K562 (cell line): Measurements from ENCODE around the gene SIGLEC15. TPM values are rescaled to one million over a fixed set of nuclear protein-coding genes. Genes with fewer than 3 reads are reported as not detected.

ENCODE experiments used
- ATAC-seq: fragments of 200-7000 bp; cut with Tn5 transposase; 3 replicates; pipeline ENCODE4 v1.9.1; 2020; ENCODE audit warnings: moderate library complexity
- BruUV-seq: library from RNA; stranded (reverse); fragments of 400-500 nt; replicated peaks from 2 replicates; lab custom pipeline; 2021; lab: Mats Ljungman, UMichigan
- CTCF ChIA-PET: fragments of 300-600 bp; formaldehyde crosslinking; extraction: SDS; loops from one replicate; lab custom pipeline; 2021; ENCODE audit warnings: low intra/inter-chr PET ratio; lab: Yijun Ruan, JAX
- POLR2A ChIA-PET: fragments of 300-600, 350-650 bp; sonication (Branson Sonifier 250); formaldehyde crosslinking; extraction: SDS; loops from one replicate; lab custom pipeline; 2021; ENCODE audit warnings: antibody characterized with exemption, inconsistent platforms; lab: Yijun Ruan, JAX
- DNase-seq, 4 experiments: peaks; one replicate each; pipeline versions ENCODE4 v3.0.0 to v3.0.0-alpha.2; 2011 to 2018; ENCODE audit warnings: low spot score in 3 of 4, mixed read lengths in 3 of 4; ENCODE audit errors: extremely low read depth in 1 of 4
- FAIRE-seq: peaks from 2 replicates; lab custom pipeline; 2011; peaks lifted over from hg19 to GRCh38; lab: Jason Lieb, UNC
- H2AFZ ChIP-seq: 2 replicates; pipeline ENCODE4 v1.6.0; 2011; ENCODE audit warnings: low read depth, low read length, control low read depth, inconsistent platforms
- H3K27ac ChIP-seq: fragments of 200-600 bp; 3 replicates; pipeline ENCODE4 v1.8.0; 2011; ENCODE audit warnings: low read depth, mild to moderate bottlenecking, control low read depth, inconsistent platforms, low read length, moderate library complexity, mixed read lengths; ENCODE audit errors: extremely low read depth
- H3K27me3 ChIP-seq, 2 experiments: fragments of 300-600 bp in 1 of 2; 2 replicates in 1 of 2; 3 replicates in 1 of 2; pipeline versions ENCODE4 v1.6.0 to v1.8.0; 2011; ENCODE audit warnings: inconsistent platforms in 2 of 2, low read length in 2 of 2, mild to moderate bottlenecking in 1 of 2, mixed read lengths in 1 of 2, moderate library complexity in 1 of 2; ENCODE audit not compliant: control insufficient read depth in 2 of 2, insufficient read depth in 2 of 2
- H3K36me3 ChIP-seq: fragments of 300-600 bp; 3 replicates; pipeline ENCODE4 v1.8.0; 2011; ENCODE audit warnings: mild to moderate bottlenecking, low read length, inconsistent platforms; ENCODE audit not compliant: control insufficient read depth, insufficient read depth
- H3K4me1 ChIP-seq, 2 experiments: fragments of 200-600 bp in 1 of 2; replicated peaks in 1 of 2; 2 replicates in 1 of 2; 3 replicates in 1 of 2; pipeline versions ENCODE4 v1.5.1 to v1.8.0; 2011; ENCODE audit warnings: inconsistent platforms in 2 of 2, low read length in 2 of 2, mild to moderate bottlenecking in 1 of 2, mixed read lengths in 1 of 2, moderate library complexity in 1 of 2; ENCODE audit not compliant: control insufficient read depth in 2 of 2, insufficient read depth in 2 of 2
- H3K4me2 ChIP-seq: 2 replicates; pipeline ENCODE4 v1.6.1; 2011; ENCODE audit warnings: low read length, control low read depth, inconsistent platforms, mixed read lengths; ENCODE audit not compliant: insufficient read depth
- H3K4me3 ChIP-seq: fragments of 200-600 bp; sonication (generic), shearing (Covaris generic); 2 replicates; pipeline ENCODE4 v1.5.1; 2016; ENCODE audit warnings: control low read depth, inconsistent platforms
- H3K79me2 ChIP-seq: fragments of 200-600 bp; 3 replicates; pipeline ENCODE4 v1.8.0; 2011; ENCODE audit warnings: low read length, inconsistent platforms; ENCODE audit not compliant: control insufficient read depth, insufficient read depth
- H3K9ac ChIP-seq, 2 experiments: 2 replicates each; pipeline versions ENCODE4 v1.6.0 to v1.6.1; 2011; ENCODE audit warnings: low read depth in 2 of 2, low read length in 2 of 2, control low read depth in 1 of 2, inconsistent platforms in 1 of 2, mild to moderate bottlenecking in 1 of 2, mixed read lengths in 1 of 2; ENCODE audit not compliant: insufficient read depth in 1 of 2
- H3K9me1 ChIP-seq: one replicate; pipeline ENCODE4 v1.6.0; 2011; ENCODE audit warnings: inconsistent platforms, mild to moderate bottlenecking, low read length, moderate library complexity; ENCODE audit not compliant: control insufficient read depth, insufficient read depth
- H3K9me3 ChIP-seq: replicated peaks from 2 replicates; pipeline ENCODE4 v1.5.1; 2011; ENCODE audit warnings: low read depth, low read length, inconsistent platforms; ENCODE audit not compliant: control insufficient read depth, insufficient read depth
- H4K20me1 ChIP-seq: replicated peaks from 2 replicates; pipeline ENCODE4 v1.6.1; 2011; ENCODE audit warnings: low read length, inconsistent platforms, mixed read lengths; ENCODE audit not compliant: control insufficient read depth, insufficient read depth
- ATF3 ChIP-seq, 2 experiments: fragments of 450-650 bp in 1 of 2; sonication (generic) in 1 of 2; formaldehyde crosslinking in 1 of 2; IDR thresholded peaks in 1 of 2; conservative IDR thresholded peaks in 1 of 2; 2 replicates each; pipeline versions ENCODE4 v1.6.1 to v1.8.1; 2016 to 2023; ENCODE audit warnings: mild to moderate bottlenecking in 2 of 2, moderate library complexity in 2 of 2, inconsistent platforms in 1 of 2, missing genetic modification reagents in 1 of 2
- E2F4 ChIP-seq: sonication (generic); formaldehyde crosslinking; IDR thresholded peaks from 2 replicates; pipeline ENCODE4 v1.8.0; 2022; ENCODE audit warnings: mild to moderate bottlenecking, low read depth, missing genetic modification reagents
- GTF3C2 ChIP-seq: IDR thresholded peaks from 3 replicates; pipeline ENCODE4 v1.6.1; 2011; ENCODE audit warnings: borderline replicate concordance, mild to moderate bottlenecking, moderate library complexity; ENCODE audit not compliant: insufficient read length; ENCODE audit errors: extremely low read depth
- HNRNPUL1 ChIP-seq: fragments of 200-400 bp; formaldehyde crosslinking; IDR thresholded peaks from 2 replicates; pipeline ENCODE4 v1.6.1; 2017; ENCODE audit warnings: low read length
- IRF2 ChIP-seq: sonication (generic); formaldehyde crosslinking; IDR thresholded peaks from 2 replicates; pipeline ENCODE4 v1.8.1; 2022; ENCODE audit warnings: mild to moderate bottlenecking, missing genetic modification reagents
- JUN ChIP-seq, 2 experiments: sonication (generic) in 1 of 2; formaldehyde crosslinking in 1 of 2; IDR thresholded peaks; 2 replicates each; pipeline versions ENCODE4 v1.6.1 to v1.8.0; 2012 to 2022; ENCODE audit warnings: borderline replicate concordance in 2 of 2, mild to moderate bottlenecking in 2 of 2, improper control_type of control experiment in 1 of 2, low read depth in 1 of 2, low read length in 1 of 2, missing genetic modification reagents in 1 of 2
- JUND ChIP-seq, 2 experiments: IDR thresholded peaks; 2 replicates in 1 of 2; 3 replicates in 1 of 2; pipeline ENCODE4 v1.6.1; 2011; ENCODE audit warnings: borderline replicate concordance in 2 of 2, low read depth in 2 of 2, low read length in 2 of 2, improper control_type of control experiment in 1 of 2, missing biosample characterization in 1 of 2, missing genetic modification characterization in 1 of 2, missing genetic modification reagents in 1 of 2
- RBM14 ChIP-seq: fragments of 200-400 bp; formaldehyde crosslinking; IDR thresholded peaks from 2 replicates; pipeline ENCODE4 v1.6.1; 2018; ENCODE audit warnings: low read depth, mild to moderate bottlenecking, low read length, moderate library complexity, borderline replicate concordance; ENCODE audit not compliant: insufficient read depth
- TAF15 ChIP-seq: fragments of 200-400 bp; formaldehyde crosslinking; IDR thresholded peaks from 2 replicates; pipeline ENCODE4 v1.6.1; 2017; ENCODE audit warnings: mild to moderate bottlenecking, low read depth, low read length, moderate library complexity
- TCF7 ChIP-seq: sonication (generic); IDR thresholded peaks from 2 replicates; pipeline ENCODE4 v1.6.1; 2016; ENCODE audit warnings: antibody characterized with exemption, borderline replicate concordance
- ZBTB9 ChIP-seq: fragments of 450-650 bp; formaldehyde crosslinking; IDR thresholded peaks from 2 replicates; pipeline ENCODE4 v1.4.0; 2020; ENCODE audit warnings: mild to moderate bottlenecking, moderate library complexity
- ZNF507 ChIP-seq: conservative IDR thresholded peaks from 2 replicates; pipeline ENCODE4 v1.6.1; 2017; ENCODE audit warnings: missing genetic modification characterization, missing compliant biosample characterization
- ZNF583 ChIP-seq: fragments of 250-450 bp; sonication (Bioruptor Pico); IDR thresholded peaks from 2 replicates; pipeline ENCODE4 v1.4.0; 2020
- WGBS: fragments of 100-300 bp; shearing (Covaris generic); methylation state at CpG from one replicate; pipeline ENCODE4 v1.1.6; 2016; ENCODE audit warnings: low coverage, mixed read lengths; ENCODE audit not compliant: insufficient coverage; ENCODE audit errors: missing lambda C conversion rate; 5-methylcytosine and 5-hydroxymethylcytosine counted together
- in situ Hi-C: fragments of 300-500 bp; cut with MboI; formaldehyde crosslinking; loops from 4 replicates; pipeline ENCODE4 v1.15.0; 2018; ENCODE audit warnings: inconsistent platforms, mixed read lengths
- intact Hi-C: fragments of 100-400 bp; cut with micrococcal nuclease; formaldehyde crosslinking; loops from 2 replicates; pipeline ENCODE4 v1.14.2; 2022
- polyA plus RNA-seq, 8 experiments: library from polyadenylated mRNA; depleted of rRNA in 4 of 8; stranded (reverse) in 5 of 8; unstranded in 3 of 8; fragments of >200 nt; fragmentation: Nextera tagmentation in 2 of 8; fragmentation: Illumina TruSeq in 1 of 8; extraction: Ambion mirVana in 2 of 8; extraction: Trizol in 1 of 8; gene quantifications; 2 replicates each; pipeline versions ENCODE4 v1.2.1 to v1.2.3, GENCODE V29; 2011 to 2014; ENCODE audit warnings: inconsistent platforms in 1 of 8, missing spikeins in 1 of 8
- total RNA-seq, 7 experiments: library from RNA; depleted of rRNA in 6 of 7; stranded (reverse); fragments of >200 nt in 6 of 7; fragmentation: Illumina TruSeq in 2 of 7; extraction: Trizol in 2 of 7; gene quantifications; 2 replicates each; pipeline versions ENCODE4 v1.2.1 to v1.2.3, GENCODE V29; 2011 to 2021; ENCODE audit warnings: low replicate concordance in 1 of 7

SIGLEC15 gene
- total and polyA plus RNA-seq, 9 of the 15 experiments (the other 6 are each of a cell fraction or from before 2014, with no cell fraction given) = not detected

- DNase-seq = peak in 1 of 4 experiments; percentile 6
- Histone ChIP-seq H3K9me3 (no peaks in the 10 kb centered on the region), H3K27me3 (no peaks in the 10 kb centered on the region; a peak in 1 of 5 replicates), H3K4me3 (no peak overlapping the region), H3K36me3 (no peaks in the 10 kb centered on the region), H3K27ac (no peak overlapping the region), H2AFZ (no peak overlapping the region), H4K20me1 (no peaks in the 10 kb centered on the region), H3K79me2 (no peaks in the 10 kb centered on the region), H3K4me1 (no peaks in the 10 kb centered on the region), H3K9ac (no peak overlapping the region), H3K4me2 (no peak overlapping the region), H3K9me1 (no peaks in the 10 kb centered on the region)
- in situ Hi-C loops (no loop called here), intact Hi-C loops (no loop called here)
- BruUV-seq = no TSS peak
- WGBS = 0% methylated on average over 2 of the region's 2 CpGs
- CTCF ChIA-PET = no interaction called here
- FAIRE-seq = no peak
- ATAC-seq = no peak
- POLR2A ChIA-PET = no interaction called here
- peak; percentile 30; the same call in 1 of the 2 replicates for TF ChIP-seq JUND (IDR thresholded peaks at IDR 0.05; ENCODE audit: borderline replicate concordance, low read depth, low read length)
- TF ChIP-seq JUND (tag; IDR thresholded peaks at IDR 0.05; ENCODE audit: borderline replicate concordance, low read depth, low read length) = no peak
- TF ChIP-seq ZBTB9 (CRISPR knock-in tag) = no peak
- no peak for TF ChIP-seq IRF2
- TF ChIP-seq GTF3C2 = no peak
- no peak for TF ChIP-seq TCF7
- no peak for TF ChIP-seq ZNF583 (CRISPR knock-in tag)
- peak; percentile 34; the same call in 1 of the 2 replicates for TF ChIP-seq JUN (IDR thresholded peaks at IDR 0.05; ENCODE audit: borderline replicate concordance, low read depth, low read length)
- no peak for TF ChIP-seq JUN (CRISPR knock-in tag; IDR thresholded peaks at IDR 0.05; ENCODE audit: borderline replicate concordance)
- no peak for TF ChIP-seq RBM14
- no peak for TF ChIP-seq E2F4 (CRISPR knock-in tag)
- TF ChIP-seq TAF15 = no peak
- TF ChIP-seq HNRNPUL1 = no peak
- TF ChIP-seq ATF3 (IDR thresholded peaks at IDR 0.05) = peak; percentile 61
- TF ChIP-seq ATF3 (CRISPR knock-in tag; conservative IDR thresholded peaks at IDR 0.05) = no peak
- no peak for TF ChIP-seq ZNF507 (tag)
Observed at GRCh38 chr18:45802814-45803492, 22.5 kb upstream of the SIGLEC15 start.
